Panc1 (cell line): Measurements from ENCODE around the gene TNNC1. TPM values are rescaled to one million over a fixed set of nuclear protein-coding genes. Genes with fewer than 3 reads are reported as not detected.

ENCODE experiments used
- ATAC-seq: fragments of 200-7000 bp; cut with Tn5 transposase; 2 replicates; pipeline ENCODE4 v1.9.1; 2020; ENCODE audit warnings: mild to moderate bottlenecking, moderate library complexity
- BruUV-seq: library from RNA; stranded (reverse); fragments of 400-500 nt; replicated peaks from 2 replicates; lab custom pipeline; 2021; lab: Mats Ljungman, UMichigan
- CTCF ChIA-PET: fragments of 300-600 bp; sonication (Branson Sonifier 250); formaldehyde crosslinking; loops from one replicate; lab custom pipeline; 2022; ENCODE audit warnings: antibody characterized with exemption; lab: Charles Lee
- POLR2A ChIA-PET: fragments of 300-600 bp; sonication (Branson Sonifier 250); formaldehyde crosslinking; loops from one replicate; lab custom pipeline; 2022; ENCODE audit warnings: antibody characterized with exemption; lab: Charles Lee
- DNase-seq: peaks from one replicate; pipeline ENCODE4 v3.0.0-alpha.2; 2010; ENCODE audit warnings: low read depth, low spot score
- H3K27ac ChIP-seq: 2 replicates; pipeline ENCODE4 v1.5.1; 2011; ENCODE audit warnings: mild to moderate bottlenecking, low read length, inconsistent platforms
- H3K27me3 ChIP-seq: fragments of 200-500 bp; sonication (Bioruptor generic); 2 replicates; pipeline ENCODE4 v1.6.0; 2014; ENCODE audit warnings: low read length, inconsistent platforms; ENCODE audit not compliant: control insufficient read depth, insufficient read depth
- H3K36me3 ChIP-seq: fragments of 200-500 bp; sonication (Bioruptor generic); 2 replicates; pipeline ENCODE4 v1.5.1; 2014; ENCODE audit warnings: inconsistent platforms, mild to moderate bottlenecking, low read length, moderate library complexity; ENCODE audit not compliant: control insufficient read depth, insufficient read depth
- H3K4me1 ChIP-seq: 2 replicates; pipeline ENCODE4 v1.5.1; 2011; ENCODE audit warnings: inconsistent platforms, mild to moderate bottlenecking, low read length, moderate library complexity; ENCODE audit not compliant: control insufficient read depth, insufficient read depth
- H3K4me3 ChIP-seq, 2 experiments: 2 replicates each; pipeline ENCODE4 v1.5.1; 2011 to 2012; ENCODE audit warnings: low read depth in 2 of 2, low read length in 2 of 2, mild to moderate bottlenecking in 2 of 2, inconsistent platforms in 1 of 2, moderate library complexity in 1 of 2
- H3K9me3 ChIP-seq: fragments of 200-500 bp; sonication (Bioruptor generic); 2 replicates; pipeline ENCODE4 v1.5.1; 2014; ENCODE audit warnings: low read depth, mild to moderate bottlenecking, inconsistent platforms, low read length, moderate library complexity; ENCODE audit not compliant: control insufficient read depth, insufficient read depth
- POLR2AphosphoS5 ChIP-seq: IDR thresholded peaks from 2 replicates; pipeline ENCODE4 v1.6.1; 2012; ENCODE audit warnings: mild to moderate bottlenecking, low read depth, low read length, moderate library complexity
- SIN3A ChIP-seq: IDR thresholded peaks from 2 replicates; pipeline ENCODE4 v1.6.1; 2012; ENCODE audit warnings: low read depth, mild to moderate bottlenecking, low read length, moderate library complexity, borderline replicate concordance; ENCODE audit not compliant: insufficient read depth
- TCF7L2 ChIP-seq: IDR thresholded peaks from 2 replicates; pipeline ENCODE4 v1.6.1; 2011; ENCODE audit warnings: mild to moderate bottlenecking, low read depth, low read length, inconsistent platforms
- in situ Hi-C: cut with HindIII; loops from 2 replicates; pipeline ENCODE4 v1.10.0; 2016; ENCODE audit warnings: low sequenced_read_pairs, low pct_unique_long_range_greater_than_20kb
- intact Hi-C: fragments of 100-400 bp; cut with micrococcal nuclease; formaldehyde crosslinking; loops from one replicate; pipeline ENCODE4 v1.10.0; 2022; ENCODE audit not compliant: unreplicated experiment
- total RNA-seq: library from RNA; stranded (reverse); gene quantifications from one replicate; pipeline ENCODE4 v1.2.1, GENCODE V29; 2021; ENCODE audit not compliant: unreplicated experiment
- TF ChIP-seq, protein P1 (sequence below): fragments of 450-650 bp; IDR thresholded peaks from 2 replicates; pipeline ENCODE4 v1.5.1; 2017; ENCODE audit warnings: mild to moderate bottlenecking
- TF ChIP-seq, protein P2 (sequence below), 2 experiments: IDR thresholded peaks; 2 replicates each; pipeline ENCODE4 v1.6.1; 2011 to 2012; ENCODE audit warnings: low read depth in 2 of 2, control low read depth in 1 of 2, low read length in 1 of 2, mild to moderate bottlenecking in 1 of 2, moderate library complexity in 1 of 2; ENCODE audit not compliant: insufficient read depth in 1 of 2

Gene TNNC1
- total RNA-seq, 1 experiment from 2014 or later: 5.2 TPM

DNA sequence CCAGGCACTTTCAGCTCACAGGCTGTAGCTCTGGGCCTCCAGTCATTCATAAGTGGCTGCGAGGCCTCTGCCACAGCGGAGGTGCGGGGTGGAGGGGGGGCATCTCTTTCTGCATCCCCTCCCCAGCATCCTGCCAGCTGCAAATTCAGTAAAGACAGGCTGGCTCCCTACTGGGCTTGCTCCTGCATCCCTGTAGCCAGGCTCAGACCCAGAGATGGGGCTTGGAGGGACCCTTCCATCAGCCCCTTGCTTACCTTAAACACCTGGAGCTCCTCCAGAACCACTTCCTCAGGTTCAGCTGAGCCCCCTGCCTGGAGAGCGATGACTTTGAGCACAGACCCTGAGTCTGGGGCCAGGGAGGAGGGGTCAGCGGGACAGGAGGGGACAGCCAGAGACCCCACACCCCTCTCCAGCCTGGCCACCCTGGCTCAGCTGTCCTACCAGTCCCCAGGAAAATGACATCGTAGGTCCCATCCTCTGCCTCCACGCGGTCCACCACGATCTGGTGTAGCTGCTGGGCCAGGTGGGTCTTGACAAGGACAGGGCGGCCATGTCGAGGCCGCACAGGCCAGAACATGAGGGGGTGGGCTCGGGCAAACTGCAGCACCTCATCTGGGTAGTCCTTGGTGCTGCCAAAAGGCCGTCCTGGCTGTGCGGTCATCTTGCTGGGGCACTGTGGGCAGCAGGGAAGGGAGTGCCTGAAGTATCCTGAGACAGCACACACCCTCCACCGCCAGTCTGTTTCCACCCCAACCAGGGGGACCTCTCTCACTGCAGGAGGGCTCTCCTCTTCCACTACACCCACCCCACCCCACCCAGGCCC, 14.2 kb downstream of the TNNC1 start:
- H3K36me3 ChIP-seq: no peaks in the 10 kb centered on the region
- no peaks in the 10 kb centered on the region for H3K9me3 ChIP-seq
- no TSS peak for BruUV-seq
- H3K27ac ChIP-seq: no peak overlapping the region
- TF ChIP-seq, protein P1, sequence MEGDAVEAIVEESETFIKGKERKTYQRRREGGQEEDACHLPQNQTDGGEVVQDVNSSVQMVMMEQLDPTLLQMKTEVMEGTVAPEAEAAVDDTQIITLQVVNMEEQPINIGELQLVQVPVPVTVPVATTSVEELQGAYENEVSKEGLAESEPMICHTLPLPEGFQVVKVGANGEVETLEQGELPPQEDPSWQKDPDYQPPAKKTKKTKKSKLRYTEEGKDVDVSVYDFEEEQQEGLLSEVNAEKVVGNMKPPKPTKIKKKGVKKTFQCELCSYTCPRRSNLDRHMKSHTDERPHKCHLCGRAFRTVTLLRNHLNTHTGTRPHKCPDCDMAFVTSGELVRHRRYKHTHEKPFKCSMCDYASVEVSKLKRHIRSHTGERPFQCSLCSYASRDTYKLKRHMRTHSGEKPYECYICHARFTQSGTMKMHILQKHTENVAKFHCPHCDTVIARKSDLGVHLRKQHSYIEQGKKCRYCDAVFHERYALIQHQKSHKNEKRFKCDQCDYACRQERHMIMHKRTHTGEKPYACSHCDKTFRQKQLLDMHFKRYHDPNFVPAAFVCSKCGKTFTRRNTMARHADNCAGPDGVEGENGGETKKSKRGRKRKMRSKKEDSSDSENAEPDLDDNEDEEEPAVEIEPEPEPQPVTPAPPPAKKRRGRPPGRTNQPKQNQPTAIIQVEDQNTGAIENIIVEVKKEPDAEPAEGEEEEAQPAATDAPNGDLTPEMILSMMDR: no peak
- TF ChIP-seq SIN3A (no peak), POLR2AphosphoS5 (no peak), TCF7L2 (no peak)
- TF ChIP-seq, protein P2, sequence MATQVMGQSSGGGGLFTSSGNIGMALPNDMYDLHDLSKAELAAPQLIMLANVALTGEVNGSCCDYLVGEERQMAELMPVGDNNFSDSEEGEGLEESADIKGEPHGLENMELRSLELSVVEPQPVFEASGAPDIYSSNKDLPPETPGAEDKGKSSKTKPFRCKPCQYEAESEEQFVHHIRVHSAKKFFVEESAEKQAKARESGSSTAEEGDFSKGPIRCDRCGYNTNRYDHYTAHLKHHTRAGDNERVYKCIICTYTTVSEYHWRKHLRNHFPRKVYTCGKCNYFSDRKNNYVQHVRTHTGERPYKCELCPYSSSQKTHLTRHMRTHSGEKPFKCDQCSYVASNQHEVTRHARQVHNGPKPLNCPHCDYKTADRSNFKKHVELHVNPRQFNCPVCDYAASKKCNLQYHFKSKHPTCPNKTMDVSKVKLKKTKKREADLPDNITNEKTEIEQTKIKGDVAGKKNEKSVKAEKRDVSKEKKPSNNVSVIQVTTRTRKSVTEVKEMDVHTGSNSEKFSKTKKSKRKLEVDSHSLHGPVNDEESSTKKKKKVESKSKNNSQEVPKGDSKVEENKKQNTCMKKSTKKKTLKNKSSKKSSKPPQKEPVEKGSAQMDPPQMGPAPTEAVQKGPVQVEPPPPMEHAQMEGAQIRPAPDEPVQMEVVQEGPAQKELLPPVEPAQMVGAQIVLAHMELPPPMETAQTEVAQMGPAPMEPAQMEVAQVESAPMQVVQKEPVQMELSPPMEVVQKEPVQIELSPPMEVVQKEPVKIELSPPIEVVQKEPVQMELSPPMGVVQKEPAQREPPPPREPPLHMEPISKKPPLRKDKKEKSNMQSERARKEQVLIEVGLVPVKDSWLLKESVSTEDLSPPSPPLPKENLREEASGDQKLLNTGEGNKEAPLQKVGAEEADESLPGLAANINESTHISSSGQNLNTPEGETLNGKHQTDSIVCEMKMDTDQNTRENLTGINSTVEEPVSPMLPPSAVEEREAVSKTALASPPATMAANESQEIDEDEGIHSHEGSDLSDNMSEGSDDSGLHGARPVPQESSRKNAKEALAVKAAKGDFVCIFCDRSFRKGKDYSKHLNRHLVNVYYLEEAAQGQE (IDR thresholded peaks at IDR 0.05; ENCODE audit: insufficient read depth in 1 of 2, low read depth in 2 of 2, low read length in 1 of 2): no peak
- in situ Hi-C loops: no loop called here
- ChIA-PET CTCF (no interaction called here), POLR2A (no interaction called here)
- ATAC-seq (no peak), DNase-seq (no peak)
- H3K4me1 ChIP-seq: no peaks in the 10 kb centered on the region
- intact Hi-C loops: no loop called here
- H3K27me3 ChIP-seq: no peaks in the 10 kb centered on the region
- no peak overlapping the region for H3K4me3 ChIP-seq

DNA sequence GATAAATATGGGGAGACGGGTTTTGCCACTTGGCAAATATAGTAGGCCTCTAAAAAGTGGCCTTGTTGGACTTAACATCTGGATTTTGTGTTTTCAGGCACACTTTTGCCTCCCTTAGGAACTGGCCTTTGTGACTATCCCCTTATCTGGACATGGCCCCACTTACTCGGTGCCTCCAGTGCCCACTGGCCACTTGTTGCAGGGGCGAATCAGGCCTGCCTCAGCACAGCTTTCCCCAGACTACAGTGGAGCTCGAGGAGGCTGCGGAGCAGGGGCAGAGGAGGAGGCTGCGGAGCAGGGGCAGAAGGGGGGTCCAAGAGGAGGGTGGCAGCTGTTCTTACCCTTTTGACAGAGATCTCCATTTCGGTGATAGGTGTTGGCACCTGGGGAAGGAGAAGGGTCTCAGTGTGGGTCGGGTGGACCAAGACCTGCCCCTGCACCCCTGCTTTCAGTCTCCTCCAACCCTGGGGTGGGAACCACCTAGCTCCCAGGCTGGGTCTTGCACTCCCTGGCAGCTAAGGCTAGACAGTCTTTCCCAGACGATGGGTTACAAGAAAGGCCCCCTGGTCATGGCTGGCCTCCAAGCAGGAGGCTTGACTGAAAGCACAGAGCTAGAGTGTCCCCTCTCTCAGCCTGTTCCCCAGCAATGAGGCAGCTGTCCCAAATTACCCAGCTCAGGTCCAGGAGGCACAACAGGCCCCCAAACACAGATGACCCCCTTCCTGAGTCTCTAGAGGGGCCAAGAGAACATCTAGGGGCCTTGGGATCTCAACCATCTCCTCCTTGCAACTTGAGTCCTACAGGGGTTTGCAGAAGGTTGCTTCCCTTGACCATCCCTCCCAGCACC, 15.0 kb downstream of the TNNC1 start:
- in situ Hi-C loops (no loop called here), intact Hi-C loops (no loop called here)
- DNase-seq (no peak), ATAC-seq (no peak)
- Histone ChIP-seq H3K27me3 (no peaks in the 10 kb centered on the region), H3K4me1 (no peaks in the 10 kb centered on the region), H3K9me3 (no peaks in the 10 kb centered on the region), H3K36me3 (no peaks in the 10 kb centered on the region), H3K4me3 (no peak overlapping the region), H3K27ac (no peak overlapping the region)
- ChIA-PET POLR2A (no interaction called here), CTCF (no interaction called here)
- no peak for TF ChIP-seq TCF7L2
- TF ChIP-seq POLR2AphosphoS5: no peak
- TF ChIP-seq, protein P2 (IDR thresholded peaks at IDR 0.05; ENCODE audit: insufficient read depth in 1 of 2, low read depth in 2 of 2, low read length in 1 of 2): no peak
- TF ChIP-seq, protein P1: no peak
- no peak for TF ChIP-seq SIN3A
- no TSS peak for BruUV-seq
